CD14-positive monocyte (primary cell): ENCODE data around the gene LIFR. TPM values are rescaled to one million over a fixed set of nuclear protein-coding genes. Genes with fewer than 3 reads are reported as not detected.

Source experiments
- DNase-seq, 3 donors: peaks; one replicate each; pipeline ENCODE4 v3.0.0-alpha.2; 2011 to 2022
- H2AFZ ChIP-seq: 2 replicates; pipeline ENCODE4 v1.6.0; 2012; ENCODE audit warnings: mild to moderate bottlenecking, low read depth, low read length, inconsistent platforms; ENCODE audit not compliant: insufficient read depth, poor library complexity, severe bottlenecking
- H3K27ac ChIP-seq, 2 donors: 1 replicate in 1 of 2; 2 replicates in 1 of 2; pipeline ENCODE4 v1.5.1; 2012 to 2013; ENCODE audit warnings: low read length in 2 of 2, control low read depth in 1 of 2, inconsistent platforms in 1 of 2, low read depth in 1 of 2, mild to moderate bottlenecking in 1 of 2
- H3K27me3 ChIP-seq, 2 donors: one replicate each; pipeline versions ENCODE4 v1.6.0 to v1.6.1; 2011 to 2013; ENCODE audit warnings: low read length in 2 of 2; ENCODE audit not compliant: control insufficient read depth in 2 of 2, insufficient read depth in 2 of 2
- H3K36me3 ChIP-seq, 2 donors: replicated peaks in 1 of 2; 1 replicate in 1 of 2; 2 replicates in 1 of 2; pipeline versions ENCODE4 v1.5.1 to v1.6.1; 2012 to 2013; ENCODE audit warnings: low read length in 2 of 2, control low read depth in 1 of 2, inconsistent platforms in 1 of 2, mild to moderate bottlenecking in 1 of 2; ENCODE audit not compliant: insufficient read depth in 2 of 2, control insufficient read depth in 1 of 2
- H3K4me1 ChIP-seq, 2 donors: 1 replicate in 1 of 2; 2 replicates in 1 of 2; pipeline versions ENCODE4 v1.5.1 to v1.6.1; 2012 to 2013; ENCODE audit warnings: low read length in 2 of 2, control low read depth in 1 of 2, inconsistent platforms in 1 of 2, mild to moderate bottlenecking in 1 of 2, moderate library complexity in 1 of 2; ENCODE audit not compliant: insufficient read depth in 2 of 2, control insufficient read depth in 1 of 2
- H3K4me2 ChIP-seq: replicated peaks from 2 replicates; pipeline ENCODE3; 2012; ENCODE audit warnings: low read length, moderate library complexity, mild to moderate bottlenecking; ENCODE audit not compliant: poor library complexity, severe bottlenecking; ENCODE audit errors: extremely low read depth
- H3K4me3 ChIP-seq, 3 experiments: fragments of 200-600 bp in 1 of 3; sonication (generic) in 1 of 3; replicated peaks in 1 of 3; 1 replicate in 2 of 3; 2 replicates in 1 of 3; pipeline ENCODE4 v1.5.1; 2011 to 2013; ENCODE audit warnings: low read length in 3 of 3, mild to moderate bottlenecking in 3 of 3, control low read depth in 2 of 3, low read depth in 2 of 3, inconsistent platforms in 1 of 3, moderate library complexity in 1 of 3
- H3K79me2 ChIP-seq: 2 replicates; pipeline ENCODE4 v1.6.0; 2012; ENCODE audit warnings: mild to moderate bottlenecking, control low read depth, inconsistent platforms, low read length, moderate library complexity; ENCODE audit not compliant: insufficient read depth
- H3K9ac ChIP-seq: 2 replicates; pipeline ENCODE4 v1.6.0; 2017; ENCODE audit warnings: low read length, mild to moderate bottlenecking; ENCODE audit not compliant: insufficient read depth, poor library complexity, severe bottlenecking
- H3K9me3 ChIP-seq, 2 donors: replicated peaks in 1 of 2; 1 replicate in 1 of 2; 2 replicates in 1 of 2; pipeline versions ENCODE4 v1.5.1 to v1.6.1; 2012 to 2013; ENCODE audit warnings: low read length in 2 of 2, control low read depth in 1 of 2; ENCODE audit not compliant: control insufficient read depth in 1 of 2, insufficient read depth in 1 of 2
- H4K20me1 ChIP-seq: 2 replicates; pipeline ENCODE4 v1.6.0; 2012; ENCODE audit warnings: mild to moderate bottlenecking, low read length, control low read depth, moderate library complexity; ENCODE audit not compliant: insufficient read depth
- H3K27ac Mint-ChIP-seq, 7 donors: one replicate each; pipeline ENCODE4 v1.8.0; 2020; ENCODE audit warnings: mild to moderate bottlenecking in 7 of 7, mixed read lengths in 7 of 7, moderate library complexity in 6 of 7, inconsistent platforms in 2 of 7
- H3K27me3 Mint-ChIP-seq, 3 donors: one replicate each; pipeline ENCODE4 v1.8.0; 2021 to 2022; ENCODE audit warnings: low read depth in 3 of 3, mild to moderate bottlenecking in 3 of 3, mixed read lengths in 3 of 3, moderate library complexity in 3 of 3, inconsistent platforms in 1 of 3
- H3K36me3 Mint-ChIP-seq, 2 donors: one replicate each; pipeline ENCODE4 v1.8.0; 2020; ENCODE audit warnings: mixed read lengths in 2 of 2, inconsistent platforms in 1 of 2, mild to moderate bottlenecking in 1 of 2
- H3K4me1 Mint-ChIP-seq: one replicate; pipeline ENCODE4 v1.8.0; 2020; ENCODE audit warnings: mild to moderate bottlenecking, mixed read lengths
- H3K4me3 Mint-ChIP-seq, 2 donors: one replicate each; pipeline ENCODE4 v1.8.0; 2020; ENCODE audit warnings: mild to moderate bottlenecking in 2 of 2, mixed read lengths in 2 of 2, moderate library complexity in 1 of 2
- H3K9me3 Mint-ChIP-seq, 7 donors: one replicate each; pipeline ENCODE4 v1.8.0; 2020 to 2022; ENCODE audit warnings: mixed read lengths in 7 of 7, mild to moderate bottlenecking in 6 of 7, moderate library complexity in 6 of 7, inconsistent platforms in 2 of 7
- WGBS: methylation state at CpG from one replicate; pipeline ENCODE4 v1.1.5; 2013; ENCODE audit warnings: missing lambda C conversion rate; ENCODE audit not compliant: insufficient coverage; 5-methylcytosine and 5-hydroxymethylcytosine counted together
- intact Hi-C, 2 donors: fragments of 100-400 bp; cut with micrococcal nuclease; formaldehyde crosslinking; loops; one replicate each; pipeline versions ENCODE4 v1.15.0 to v1.15.1; 2023
- polyA plus RNA-seq, 3 donors: library from polyadenylated mRNA; depleted of rRNA in 1 of 3; unstranded in 2 of 3; stranded (reverse) in 1 of 3; fragments of 300-500 nt in 2 of 3; fragments of >200 nt in 1 of 3; fragmentation: Illumina TruSeq in 2 of 3; gene quantifications; 1 replicate in 2 of 3; 2 replicates in 1 of 3; pipeline ENCODE4 v1.2.3, GENCODE V29; 2012 to 2021
- TF ChIP-seq, protein P1 (sequence below): fragments of 200-600 bp; IDR thresholded peaks from one replicate; pipeline ENCODE4 v1.8.0; 2022; ENCODE audit warnings: antibody characterized with exemption, mild to moderate bottlenecking

Gene LIFR
- polyA plus RNA-seq, 3 donors: not detected

DNA sequence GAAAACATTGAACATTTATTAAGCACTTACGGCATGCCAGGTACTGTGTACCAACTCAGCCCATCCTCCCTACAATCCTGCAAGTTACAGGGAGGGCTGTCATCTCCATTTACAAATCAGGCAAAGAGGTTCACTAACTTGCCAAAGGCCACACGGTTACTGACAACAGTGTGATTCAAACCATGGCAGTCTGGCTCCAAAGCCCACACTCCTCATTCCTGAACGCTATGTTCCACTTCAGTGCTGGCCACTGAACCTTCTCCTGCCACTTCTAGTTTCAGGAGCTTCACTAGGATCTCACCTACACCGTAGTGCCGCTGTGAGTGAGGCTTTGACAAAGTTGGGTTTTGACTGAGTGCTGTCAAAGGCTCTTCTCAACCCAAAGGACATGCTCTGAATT, 7.2 kb upstream of the LIFR start:
- Mint-ChIP-seq H3K4me3 (no peak overlapping the region), H3K36me3 (no peaks in the 10 kb centered on the region), H3K27ac (no peak overlapping the region), H3K27me3 (peaks cover 31 to 39% (median 36%) of the 10 kb centered on the region in 3 donors), H3K9me3 (peaks cover 0 to 7% (median 0%) of the 10 kb centered on the region in 7 donors), H3K4me1 (no peaks in the 10 kb centered on the region)
- peaks cover 21 to 41% of the 10 kb centered on the region in 2 donors for H3K27me3 ChIP-seq
- H3K4me3 ChIP-seq: no peak overlapping the region
- TF ChIP-seq, protein P1, sequence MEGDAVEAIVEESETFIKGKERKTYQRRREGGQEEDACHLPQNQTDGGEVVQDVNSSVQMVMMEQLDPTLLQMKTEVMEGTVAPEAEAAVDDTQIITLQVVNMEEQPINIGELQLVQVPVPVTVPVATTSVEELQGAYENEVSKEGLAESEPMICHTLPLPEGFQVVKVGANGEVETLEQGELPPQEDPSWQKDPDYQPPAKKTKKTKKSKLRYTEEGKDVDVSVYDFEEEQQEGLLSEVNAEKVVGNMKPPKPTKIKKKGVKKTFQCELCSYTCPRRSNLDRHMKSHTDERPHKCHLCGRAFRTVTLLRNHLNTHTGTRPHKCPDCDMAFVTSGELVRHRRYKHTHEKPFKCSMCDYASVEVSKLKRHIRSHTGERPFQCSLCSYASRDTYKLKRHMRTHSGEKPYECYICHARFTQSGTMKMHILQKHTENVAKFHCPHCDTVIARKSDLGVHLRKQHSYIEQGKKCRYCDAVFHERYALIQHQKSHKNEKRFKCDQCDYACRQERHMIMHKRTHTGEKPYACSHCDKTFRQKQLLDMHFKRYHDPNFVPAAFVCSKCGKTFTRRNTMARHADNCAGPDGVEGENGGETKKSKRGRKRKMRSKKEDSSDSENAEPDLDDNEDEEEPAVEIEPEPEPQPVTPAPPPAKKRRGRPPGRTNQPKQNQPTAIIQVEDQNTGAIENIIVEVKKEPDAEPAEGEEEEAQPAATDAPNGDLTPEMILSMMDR: no peak
- no peaks in the 10 kb centered on the region for H3K4me1 ChIP-seq
- intact Hi-C loops: no loop called here
- no peaks in the 10 kb centered on the region for H3K36me3 ChIP-seq
- 80% methylated on average over 1 of the region's 5 CpGs for WGBS
- peaks cover 0 to 4% of the 10 kb centered on the region in 2 donors for H3K9me3 ChIP-seq
- no peaks in the 10 kb centered on the region for H4K20me1 ChIP-seq
- no peak for DNase-seq
- H3K9ac ChIP-seq: no peak overlapping the region
- H2AFZ ChIP-seq: no peak overlapping the region
- H3K27ac ChIP-seq: no peak overlapping the region
- H3K79me2 ChIP-seq: no peaks in the 10 kb centered on the region
- H3K4me2 ChIP-seq: no peak overlapping the region

- Mint-ChIP-seq H3K4me3 (no peak overlapping the region), H3K27ac (no peak overlapping the region), H3K27me3 (peaks cover 35 to 42% (median 42%) of the 10 kb centered on the region in 3 donors), H3K9me3 (peaks cover 0 to 8% (median 0%) of the 10 kb centered on the region in 7 donors), H3K36me3 (peaks cover 0 to under 1% of the 10 kb centered on the region in 2 donors), H3K4me1 (no peaks in the 10 kb centered on the region)
- no peaks in the 10 kb centered on the region for H3K36me3 ChIP-seq
- WGBS: 92% methylated on average over 2 of the region's 5 CpGs
- H4K20me1 ChIP-seq: no peaks in the 10 kb centered on the region
- no peaks in the 10 kb centered on the region for H3K79me2 ChIP-seq
- H3K27me3 ChIP-seq: peaks cover 30 to 50% of the 10 kb centered on the region in 2 donors
- TF ChIP-seq, protein P1: no peak
- H3K9me3 ChIP-seq: peaks cover 0 to 7% of the 10 kb centered on the region in 2 donors
- intact Hi-C loops: no loop called here
- no peaks in the 10 kb centered on the region for H3K4me1 ChIP-seq
- no peak overlapping the region for H2AFZ ChIP-seq
- no peak overlapping the region for H3K9ac ChIP-seq
- no peak overlapping the region for H3K4me3 ChIP-seq
- no peak overlapping the region for H3K4me2 ChIP-seq
- no peak overlapping the region for H3K27ac ChIP-seq
- DNase-seq: no peak
Observed at GRCh38 chr5:38562444-38563210, 6.2 kb upstream of the LIFR start.
